Retina (tissue), 1 donor: Measurements from ENCODE around the gene MEIS2.

Source experiments
- DNase-seq: peaks from one replicate; pipeline ENCODE4 v3.0.0-alpha.2; 2016

The MEIS2 gene

GRCh38 chr15:37097144-37097919, 3.0 kb downstream of the MEIS2 start:
- peak; percentile 80 for DNase-seq

GRCh38 chr15:37096558-37097143, 3.7 kb downstream of the MEIS2 start:
- peak; percentile 73 for DNase-seq

- DNase-seq = no peak
These were observed 4.4 kb downstream of the MEIS2 start for GRCh38 chr15:37095770-37096557.

GRCh38 chr15:37094915-37095711, 5.2 kb downstream of the MEIS2 start:
- DNase-seq = peak; percentile 66

GRCh38 chr15:37094333-37094914, 5.9 kb downstream of the MEIS2 start:
- peak; percentile 23 for DNase-seq

- peak; percentile 24 for DNase-seq
These were observed 6.6 kb downstream of the MEIS2 start for GRCh38 chr15:37093480-37094332.

GRCh38 chr15:37090543-37091175, 9.7 kb downstream of the MEIS2 start:
- DNase-seq = peak; percentile 16

- DNase-seq = no peak
These were observed 11.9 kb downstream of the MEIS2 start for GRCh38 chr15:37088436-37088835.

GRCh38 chr15:37087131-37087588, 13.2 kb downstream of the MEIS2 start:
- no peak for DNase-seq

- no peak for DNase-seq
These were observed 13.8 kb downstream of the MEIS2 start for GRCh38 chr15:37086521-37086920.

GRCh38 chr15:37086120-37086519, 14.2 kb downstream of the MEIS2 start:
- DNase-seq = no peak

- no peak for DNase-seq
These were observed 15.7 kb downstream of the MEIS2 start for GRCh38 chr15:37084602-37085001.

- DNase-seq = no peak
These were observed 16.7 kb downstream of the MEIS2 start for GRCh38 chr15:37083610-37084009.

- peak; percentile 36 for DNase-seq
These were observed 18.4 kb downstream of the MEIS2 start for GRCh38 chr15:37081983-37082382.

- DNase-seq = no peak
These were observed 20.0 kb downstream of the MEIS2 start for GRCh38 chr15:37080261-37080921.

GRCh38 chr15:37079726-37080125, 20.6 kb downstream of the MEIS2 start:
- DNase-seq = no peak

- no peak for DNase-seq
These were observed 21.8 kb downstream of the MEIS2 start for GRCh38 chr15:37078566-37078965.

GRCh38 chr15:37077623-37078351, 22.6 kb downstream of the MEIS2 start:
- DNase-seq = no peak

- DNase-seq = no peak
These were observed 23.8 kb downstream of the MEIS2 start for GRCh38 chr15:37076543-37076942.

- no peak for DNase-seq
These were observed 24.6 kb downstream of the MEIS2 start for GRCh38 chr15:37075777-37076176.
